Aorta (tissue), 5 donors: ENCODE results near the gene AVPI1. TPM values are rescaled to one million over a fixed set of nuclear protein-coding genes. Genes with fewer than 3 reads are reported as not detected.

Experiments used
- ATAC-seq: fragments of 200-7000 bp; cut with Tn5 transposase; one replicate; pipeline ENCODE4 v1.9.1; 2022; ENCODE audit warnings: moderate library complexity; ENCODE audit not compliant: low FRiP score
- DNase-seq, 2 donors: peaks; one replicate each; pipeline ENCODE4 v3.0.0-alpha.2; 2020
- H3K27ac ChIP-seq, 2 donors: one replicate each; pipeline ENCODE4 v1.5.1; 2013; ENCODE audit warnings: low read length in 2 of 2, mild to moderate bottlenecking in 2 of 2, moderate library complexity in 2 of 2, control low read depth in 1 of 2, inconsistent platforms in 1 of 2, low read depth in 1 of 2
- H3K27me3 ChIP-seq, 2 donors: one replicate each; pipeline ENCODE4 v1.6.1; 2013; ENCODE audit warnings: control low read depth in 1 of 2, low read length in 1 of 2, mild to moderate bottlenecking in 1 of 2, moderate library complexity in 1 of 2; ENCODE audit not compliant: insufficient read depth in 2 of 2, control insufficient read depth in 1 of 2
- H3K36me3 ChIP-seq, 2 donors: one replicate each; pipeline ENCODE4 v1.6.1; 2013; ENCODE audit warnings: control low read depth in 1 of 2, low read length in 1 of 2, mild to moderate bottlenecking in 1 of 2; ENCODE audit not compliant: insufficient read depth in 2 of 2, control insufficient read depth in 1 of 2
- H3K4me1 ChIP-seq, 2 donors: one replicate each; pipeline ENCODE4 v1.6.1; 2013; ENCODE audit warnings: low read length in 2 of 2, control low read depth in 1 of 2, mild to moderate bottlenecking in 1 of 2, moderate library complexity in 1 of 2; ENCODE audit not compliant: insufficient read depth in 2 of 2, control insufficient read depth in 1 of 2
- H3K4me3 ChIP-seq, 2 donors: one replicate each; pipeline ENCODE4 v1.5.1; 2013; ENCODE audit warnings: low read length in 2 of 2, control low read depth in 1 of 2, mild to moderate bottlenecking in 1 of 2
- H3K9me3 ChIP-seq: one replicate; pipeline ENCODE4 v1.6.1; 2013; ENCODE audit warnings: mild to moderate bottlenecking, low read length; ENCODE audit not compliant: control insufficient read depth
- WGBS, 2 donors: extraction: QIAGEN DNeasy Blood & Tissue Kit; methylation state at CpG; one replicate each; pipeline ENCODE4 v1.1.7; 2013; 5-methylcytosine and 5-hydroxymethylcytosine counted together
- intact Hi-C, 2 donors: fragments of 100-400 bp; cut with DNase I; formaldehyde crosslinking; loops; one replicate each; pipeline versions ENCODE4 v1.14.2 to v1.15.0; 2022
- long read RNA-seq, 2 donors: library from polyadenylated mRNA; unstranded; transcript quantifications; one replicate each; pipeline ENCODE4 v2.0.0, GENCODE V29; 2020 to 2021
- polyA plus RNA-seq, 2 donors: library from polyadenylated mRNA; stranded (reverse); fragments of 200-250 nt; gene quantifications; one replicate each; pipeline ENCODE4 v1.2.3, GENCODE V29; 2013
- total RNA-seq, 2 donors: library from RNA; stranded (reverse); fragmentation: NEBNext Ultra II Directional; extraction: Animal tissue kit (Norgen Biotek cat#: 25700); gene quantifications; one replicate each; pipeline ENCODE4 v1.2.1, GENCODE V29; 2021
- donor health status: healthy with polysubstance abuse.
- donor health status: Bipolar disorder and iron deficiency.
- donor health status: DM: no; HTN: no; CAD: no.
- donor health status: DM: no; HTN: no; CAD: no.
- donor health status: DM: yes; HTN: yes; CAD: no.

Gene AVPI1
- total RNA-seq (10 to 100 TPM; 17.1 to 18.3 TPM), polyA plus RNA-seq (10 to 100 TPM; 12.4 to 15.1 TPM)
- long read RNA-seq, donor 1, transcript AVPI1-201 (3 exons, 1,457 nt), result major isoform, 50 of 61 reads
- long read RNA-seq, donor 1, partial matches to known transcripts, result 3 of 61 reads
- long read RNA-seq, donor 1, other reads (novel, unspliced or antisense), result 8 of 61 reads
- long read RNA-seq, donor 2, transcript AVPI1-201 (3 exons, 1,457 nt), result major isoform, 9 of 15 reads
- long read RNA-seq, donor 2, partial matches to known transcripts, result 4 of 15 reads
- long read RNA-seq, donor 2, other reads (novel, unspliced or antisense), result 2 of 15 reads

- H3K4me3 ChIP-seq, result peak within 1 kb of the TSS; percentile 29 to 33
- no peaks in the 10 kb centered on the region for H3K36me3 ChIP-seq
- peak; percentile 99 for DNase-seq
- 0% methylated on average over 68 to 78 of the region's 78 CpGs for WGBS, 2 donors
- no peaks in the 10 kb centered on the region for H3K9me3 ChIP-seq
- ATAC-seq, result peak; percentile 98
- H3K4me1 ChIP-seq, result peaks cover 0 to 3% of the 10 kb centered on the region in 2 donors
- no peaks in the 10 kb centered on the region for H3K27me3 ChIP-seq
- peak within 1 kb of the TSS; percentile 29 to 93 for H3K27ac ChIP-seq
- intact Hi-C loops, result no loop called here
Observed at GRCh38 chr10:97686962-97687784, at the start of gene AVPI1. TSS of gene AVPI1 (minus strand) at chr10:97687241. CDS start at chr10:97679905, 7,336 bp downstream.

GRCh38 chr10:97736403-97736901 lies 49.4 kb upstream of the AVPI1 start:
- WGBS, 2 donors, result 66 to 68% methylated on average over 13 of the region's 13 CpGs
- ATAC-seq (peak; percentile 3), DNase-seq (peak in 1 of 2 donors; percentile 10)
- Histone ChIP-seq H3K4me3 (no peak overlapping the region), H3K4me1 (no peaks in the 10 kb centered on the region), H3K9me3 (no peaks in the 10 kb centered on the region), H3K27ac (no peak overlapping the region), H3K27me3 (no peaks in the 10 kb centered on the region), H3K36me3 (peaks cover 0 to 2% of the 10 kb centered on the region in 2 donors)
- intact Hi-C loops, result no loop called here

GRCh38 chr10:97734021-97734420 lies 47.0 kb upstream of the AVPI1 start:
- Histone ChIP-seq H3K36me3 (peaks cover 0 to 2% of the 10 kb centered on the region in 2 donors), H3K9me3 (no peaks in the 10 kb centered on the region), H3K4me3 (no peak overlapping the region), H3K27me3 (no peaks in the 10 kb centered on the region), H3K27ac (no peak overlapping the region), H3K4me1 (no peaks in the 10 kb centered on the region)
- DNase-seq (peak in 1 of 2 donors; percentile 20), ATAC-seq (no peak)
- intact Hi-C loops, result no loop called here
- WGBS, 2 donors, result 87 to 88% methylated on average over 6 of the region's 6 CpGs

- Histone ChIP-seq H3K27me3 (no peaks in the 10 kb centered on the region), H3K27ac (no peak overlapping the region), H3K36me3 (no peaks in the 10 kb centered on the region), H3K4me3 (no peak overlapping the region), H3K4me1 (no peaks in the 10 kb centered on the region), H3K9me3 (no peaks in the 10 kb centered on the region)
- intact Hi-C loops, result no loop called here
- no peak for ATAC-seq
- no peak for DNase-seq
- 86 to 90% methylated on average over 5 of the region's 5 CpGs for WGBS, 2 donors
Observed at GRCh38 chr10:97733256-97733655, 46.2 kb upstream of the AVPI1 start.

- Histone ChIP-seq H3K36me3 (no peaks in the 10 kb centered on the region), H3K4me3 (no peak overlapping the region), H3K9me3 (no peaks in the 10 kb centered on the region), H3K4me1 (no peaks in the 10 kb centered on the region), H3K27me3 (no peaks in the 10 kb centered on the region), H3K27ac (no peak overlapping the region)
- ATAC-seq (no peak), DNase-seq (no peak)
- intact Hi-C loops, result no loop called here
- WGBS, 2 donors, result 66 to 74% methylated on average over 4 of the region's 4 CpGs
Observed at GRCh38 chr10:97732052-97732359, 45.0 kb upstream of the AVPI1 start.

- Histone ChIP-seq H3K27ac (no peak overlapping the region), H3K4me1 (peaks cover 0 to 2% of the 10 kb centered on the region in 2 donors), H3K9me3 (no peaks in the 10 kb centered on the region), H3K36me3 (no peaks in the 10 kb centered on the region), H3K27me3 (no peaks in the 10 kb centered on the region), H3K4me3 (no peak overlapping the region)
- WGBS, 2 donors, result 59 to 63% methylated on average over 9 of the region's 9 CpGs
- DNase-seq, result peak; percentile 53 to 72
- peak; percentile 89 for ATAC-seq
- intact Hi-C loops, result loop anchor here (1.0 to 2.0 kb wide), 3 partner anchors 29 to 55 kb away; no protein-coding TSS in a partner anchor
Observed at GRCh38 chr10:97731346-97732051, 44.5 kb upstream of the AVPI1 start.

- Histone ChIP-seq H3K36me3 (no peaks in the 10 kb centered on the region), H3K4me1 (peaks cover 0 to 6% of the 10 kb centered on the region in 2 donors), H3K9me3 (no peaks in the 10 kb centered on the region), H3K4me3 (no peak overlapping the region), H3K27me3 (no peaks in the 10 kb centered on the region), H3K27ac (no peak overlapping the region)
- DNase-seq (peak in 1 of 2 donors; percentile 12), ATAC-seq (no peak)
- intact Hi-C loops, result no loop called here
- WGBS, 2 donors, result 96 to 97% methylated on average over 5 of the region's 5 CpGs
Observed at GRCh38 chr10:97729014-97729413, 42.0 kb upstream of the AVPI1 start.

GRCh38 chr10:97726636-97727178 lies 39.7 kb upstream of the AVPI1 start:
- no peaks in the 10 kb centered on the region for H3K36me3 ChIP-seq
- H3K27ac ChIP-seq, result peak overlapping the region; percentile 22 to 97
- intact Hi-C loops, result no loop called here
- peaks cover 0 to 6% of the 10 kb centered on the region in 2 donors for H3K4me1 ChIP-seq
- peak in 1 of 2 donors; percentile 62 for DNase-seq
- H3K9me3 ChIP-seq, result no peaks in the 10 kb centered on the region
- 32 to 37% methylated on average over 8 of the region's 8 CpGs for WGBS, 2 donors
- H3K4me3 ChIP-seq, result no peak overlapping the region
- no peaks in the 10 kb centered on the region for H3K27me3 ChIP-seq
- peak; percentile 58 for ATAC-seq
